ENCODE data around the gene SDC3.
"Not testable (repeated sequence)": the region's sequence is repeated elsewhere in the genome, so short reads cannot be mapped to it uniquely, and the experiment has no call there.

Gene SDC3

GRCh38 chr1:30908696-30909364 is at the start of gene SDC3:
TSS of gene SDC3 (minus strand) at chr1:30908758. CDS start at chr1:30908586, 172 bp downstream.
- DNase-seq (ENCODE audit: low read depth, low spot score): no peak

DNA sequence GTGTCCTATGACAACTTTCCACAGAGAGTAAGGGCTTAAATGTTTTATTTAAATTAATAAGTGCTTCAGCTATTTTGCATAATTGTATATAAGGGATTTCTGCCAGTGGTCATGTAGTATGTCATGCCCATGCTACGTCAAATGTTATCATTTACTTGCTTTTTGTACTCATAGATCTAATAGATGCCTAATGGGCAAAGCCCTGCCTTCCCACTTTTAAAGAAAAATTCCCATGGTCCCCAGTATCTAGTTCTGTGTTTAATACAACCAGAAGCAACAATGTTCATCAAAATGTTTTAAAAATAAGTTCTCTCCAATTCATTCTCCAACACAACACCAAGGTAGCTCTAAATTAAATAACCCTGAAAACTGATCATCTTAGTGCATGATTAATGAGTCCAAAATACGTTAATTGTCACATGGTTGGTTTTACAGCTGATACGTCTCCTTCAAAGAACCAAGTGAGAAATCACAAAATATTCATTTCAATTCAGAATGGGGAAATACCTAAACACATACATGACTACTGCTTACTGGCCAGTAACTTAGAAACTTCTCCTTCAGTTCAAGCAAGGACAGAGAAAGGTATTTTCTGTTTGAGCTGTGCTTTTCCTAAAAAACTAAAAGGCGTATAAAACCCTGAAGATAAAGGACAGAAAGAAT is 49.1 kb upstream of the SDC3 start:
- no peak for DNase-seq (ENCODE audit: low read depth, low spot score)

DNA sequence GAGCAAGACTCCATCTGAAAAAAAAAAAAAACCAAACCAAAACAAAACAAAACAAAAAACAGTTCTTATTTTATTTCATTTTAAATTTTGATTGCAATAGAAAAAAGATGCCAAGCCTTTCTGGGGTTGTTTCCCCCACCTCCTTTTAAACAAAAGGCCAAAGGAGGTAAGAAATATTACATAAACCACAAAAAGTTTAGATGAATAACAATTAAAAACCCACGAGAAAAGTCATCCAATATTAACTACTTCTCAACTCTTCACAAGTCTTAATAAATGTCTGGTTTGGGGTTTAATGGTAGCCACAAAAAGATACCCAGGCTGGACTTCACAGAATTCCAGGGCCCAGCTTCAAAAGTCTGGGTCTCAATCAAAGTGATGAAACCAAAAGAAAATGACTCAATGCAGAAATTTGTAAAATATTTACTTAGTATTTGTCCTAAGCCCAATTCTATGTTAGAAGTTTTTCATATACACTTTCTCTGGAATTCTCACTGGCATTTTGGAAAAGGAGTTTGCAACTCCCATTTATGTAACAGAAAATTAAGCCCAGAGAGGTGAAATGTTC is 47.0 kb upstream of the SDC3 start:
- no peak for DNase-seq (ENCODE audit: low read depth, low spot score)

GRCh38 chr1:30953685-30954084 is 45.1 kb upstream of the SDC3 start:
- DNase-seq (ENCODE audit: low read depth, low spot score): no peak

DNA sequence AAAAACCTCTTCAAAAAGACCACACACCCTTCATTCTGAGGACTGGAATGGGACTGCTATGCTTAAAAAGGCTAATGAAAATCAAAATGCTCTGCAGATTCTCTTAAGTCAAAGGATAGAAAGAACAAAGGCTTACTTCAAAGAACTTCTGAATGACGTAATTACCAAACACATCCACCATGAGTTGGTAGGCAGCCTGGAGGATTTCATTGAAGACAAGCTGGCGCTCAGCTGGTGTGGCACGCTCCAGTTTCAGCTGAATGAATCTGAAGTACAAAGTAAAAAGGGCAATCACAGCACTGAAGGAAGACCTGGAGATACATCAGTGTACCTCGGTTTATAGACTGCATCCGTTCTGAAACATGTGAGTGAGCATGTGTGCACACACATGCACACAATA is 43.5 kb upstream of the SDC3 start:
- DNase-seq (ENCODE audit: low read depth, low spot score): no peak

DNA sequence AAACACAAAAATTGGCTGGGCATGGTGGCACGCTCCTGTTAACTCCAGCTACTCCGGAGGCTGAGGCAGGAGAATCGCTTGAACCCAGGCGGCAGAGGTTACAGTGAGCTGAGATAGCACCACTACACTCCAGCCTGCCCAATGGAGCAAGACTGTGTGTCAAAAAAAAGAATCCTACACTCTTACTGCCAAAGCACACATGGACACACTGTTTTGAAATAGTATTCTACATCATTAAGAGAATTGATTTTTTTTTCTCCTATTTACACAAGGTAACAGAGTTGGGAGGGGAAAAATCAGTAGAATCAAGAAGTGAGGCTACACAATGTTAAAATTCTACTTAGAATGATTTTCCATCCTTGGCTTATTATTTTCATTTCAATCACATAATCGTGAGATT is 42.1 kb upstream of the SDC3 start:
- no peak for DNase-seq (ENCODE audit: low read depth, low spot score)

- DNase-seq (ENCODE audit: low read depth, low spot score): no peak
Observed at GRCh38 chr1:30950053-30950452, 41.5 kb upstream of the SDC3 start.

DNA sequence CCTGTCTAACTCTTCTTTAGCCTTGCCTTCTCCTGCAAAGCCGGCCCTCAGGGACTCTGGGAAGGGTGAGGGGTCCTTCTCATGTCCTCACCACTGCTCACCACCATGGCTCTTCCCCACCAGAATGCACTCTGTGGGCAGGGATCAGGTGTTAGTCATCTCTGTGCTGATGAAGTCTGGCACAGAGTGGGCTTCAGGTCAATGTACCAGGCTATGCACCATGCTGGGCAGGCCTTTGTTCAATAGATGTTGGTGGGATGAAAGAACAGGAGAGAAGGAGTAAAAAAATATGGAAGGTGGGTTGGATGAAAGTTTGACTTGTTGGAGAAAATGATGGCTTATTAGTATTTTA is 40.9 kb upstream of the SDC3 start:
- DNase-seq (ENCODE audit: low read depth, low spot score): not testable (repeated sequence)

DNA sequence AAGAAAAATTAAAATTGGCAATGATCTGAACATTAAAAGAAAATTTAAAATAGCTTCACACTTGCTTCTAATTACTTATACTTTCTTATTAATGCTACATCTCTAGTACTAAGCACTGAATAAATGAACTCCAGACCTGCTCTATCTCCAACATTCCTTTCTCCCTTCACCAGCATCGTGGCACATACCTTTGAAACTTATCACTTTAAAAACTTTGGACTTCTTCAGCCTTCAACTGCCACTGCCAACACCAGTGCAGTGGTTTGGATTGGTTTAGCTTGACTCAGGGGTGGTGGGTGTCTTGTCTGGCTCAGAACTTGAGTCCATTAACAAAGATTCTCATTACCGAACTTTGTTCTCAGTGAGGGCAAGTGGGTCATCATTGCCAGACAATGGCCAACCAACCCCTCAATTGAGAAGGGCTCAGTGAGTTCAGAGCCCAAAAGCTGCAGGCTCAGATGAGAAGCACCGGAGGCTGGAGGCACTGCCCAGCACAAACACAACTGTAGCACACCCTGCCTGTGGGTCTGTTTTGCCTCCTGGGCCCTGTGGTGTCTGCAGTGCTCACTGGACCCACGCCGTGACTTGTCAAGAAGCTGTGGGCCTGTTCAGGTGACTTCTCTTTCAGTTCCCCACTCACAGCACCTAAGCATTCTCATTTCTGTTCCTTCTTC is 40.4 kb upstream of the SDC3 start:
- DNase-seq (ENCODE audit: low read depth, low spot score): not testable (repeated sequence)

DNA sequence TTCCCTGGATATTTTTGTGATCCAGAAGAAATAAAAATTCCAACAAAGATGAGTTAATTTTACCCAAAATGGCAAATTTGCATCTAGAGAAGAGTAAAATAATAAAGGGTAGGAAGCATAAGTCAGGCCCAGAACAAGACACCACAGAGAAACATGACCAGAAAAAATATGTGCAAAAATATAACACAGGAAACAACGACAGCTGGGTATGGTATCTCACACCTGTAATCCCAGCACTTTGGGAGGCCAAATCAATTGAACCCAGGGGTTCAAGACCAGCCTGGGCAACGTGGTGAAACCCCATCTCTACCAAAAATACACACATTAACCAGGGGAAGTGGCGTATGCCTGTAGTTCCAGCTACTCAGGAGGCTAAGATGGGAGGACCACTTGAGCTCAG is 39.7 kb upstream of the SDC3 start:
- no peak for DNase-seq (ENCODE audit: low read depth, low spot score)

DNA sequence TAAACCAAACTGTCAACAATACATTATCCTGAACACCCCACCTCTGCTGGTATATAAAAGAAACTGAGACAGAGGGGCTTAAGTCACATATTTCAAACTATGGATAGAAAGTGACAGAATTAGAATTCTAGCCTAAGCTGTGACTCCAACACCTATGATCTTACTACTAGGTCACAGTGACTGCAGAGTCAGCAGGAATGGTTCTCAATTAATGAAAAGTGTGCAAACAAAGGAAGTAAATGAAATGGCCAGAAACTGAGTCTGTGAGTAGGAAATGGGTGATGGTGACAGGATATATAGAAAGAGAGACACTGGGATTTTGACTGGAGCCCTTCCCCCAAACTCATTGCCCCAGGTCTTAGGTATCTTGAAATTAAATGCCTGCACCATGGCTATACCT is 38.7 kb upstream of the SDC3 start:
- no peak for DNase-seq (ENCODE audit: low read depth, low spot score)

DNA sequence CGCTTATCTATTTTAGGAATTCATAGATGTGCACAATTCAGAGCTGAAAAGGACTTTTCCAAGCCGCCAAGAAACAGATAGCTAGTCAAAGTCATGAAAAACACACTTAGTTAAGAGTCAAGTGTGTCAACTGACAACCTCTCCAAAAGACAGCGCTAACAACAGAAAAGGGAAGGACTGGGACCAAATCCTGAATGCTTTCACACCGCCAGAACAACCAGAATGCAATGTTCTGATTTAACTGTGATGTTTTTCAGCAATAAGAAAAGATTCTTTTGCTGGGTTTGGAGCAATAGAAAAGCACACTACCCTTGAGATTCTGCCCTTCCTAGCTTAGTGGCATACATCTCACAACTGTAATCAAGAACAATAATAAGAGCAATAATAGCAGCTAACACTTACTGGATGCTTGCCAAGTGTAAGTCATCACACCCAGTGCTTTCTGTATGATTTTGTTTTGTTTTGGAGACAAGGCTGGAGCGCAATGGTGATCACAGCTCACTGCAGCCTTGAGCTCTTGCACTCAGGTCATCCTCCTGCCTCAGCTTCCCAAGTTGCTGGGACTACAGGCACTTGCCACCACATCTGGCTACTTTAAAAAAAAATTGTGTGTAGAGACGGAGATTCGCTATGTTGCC is 33.9 kb upstream of the SDC3 start:
- DNase-seq (ENCODE audit: low read depth, low spot score): no peak

DNA sequence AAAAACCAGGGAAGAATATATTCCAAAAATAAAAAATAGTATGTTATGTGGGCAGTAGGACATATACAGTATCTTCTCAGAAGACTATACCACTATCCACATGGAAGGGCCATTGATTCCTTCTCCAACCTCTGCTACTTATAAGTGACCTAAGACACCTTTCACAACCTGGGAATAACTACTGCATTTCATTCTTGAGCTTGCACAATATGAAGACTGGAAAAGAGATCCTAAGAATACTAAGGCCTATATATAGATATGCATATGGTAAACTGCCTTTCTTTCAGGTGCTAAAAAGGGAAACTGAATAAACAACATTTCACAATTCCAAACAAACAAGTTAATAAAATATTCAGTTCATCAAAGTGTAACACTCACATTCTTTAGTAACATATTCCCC is 32.0 kb upstream of the SDC3 start:
- no peak for DNase-seq (ENCODE audit: low read depth, low spot score)

DNA sequence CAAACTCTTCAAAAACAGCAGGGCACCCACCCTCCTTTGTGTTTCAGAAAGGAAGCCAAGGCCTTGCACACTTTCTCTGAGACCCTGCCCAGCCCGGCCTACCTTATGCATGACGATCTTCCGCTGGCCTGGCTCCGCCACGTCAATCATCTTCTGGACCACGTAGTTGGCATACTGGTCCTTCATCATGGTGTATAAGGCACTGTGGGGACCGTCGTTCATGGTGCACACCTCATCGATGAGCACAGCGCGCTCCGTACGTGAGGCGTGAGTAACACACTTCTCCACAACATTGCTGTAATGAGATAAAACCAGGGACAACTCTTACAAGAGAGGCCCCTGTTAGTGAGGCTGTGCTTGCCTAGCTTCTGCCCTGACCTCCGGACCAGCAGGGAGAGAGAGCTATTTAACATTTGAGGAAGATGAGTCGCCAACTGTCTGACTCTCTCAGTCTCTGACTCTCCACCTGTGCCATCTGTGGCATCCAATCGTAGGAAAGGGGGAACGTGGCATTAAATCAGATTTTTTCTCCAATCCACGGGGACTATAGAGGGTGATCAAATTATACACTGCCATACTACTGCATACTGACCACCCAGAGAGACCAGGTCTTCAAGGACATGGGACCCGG is 28.1 kb upstream of the SDC3 start:
- DNase-seq (ENCODE audit: low read depth, low spot score): no peak

DNA sequence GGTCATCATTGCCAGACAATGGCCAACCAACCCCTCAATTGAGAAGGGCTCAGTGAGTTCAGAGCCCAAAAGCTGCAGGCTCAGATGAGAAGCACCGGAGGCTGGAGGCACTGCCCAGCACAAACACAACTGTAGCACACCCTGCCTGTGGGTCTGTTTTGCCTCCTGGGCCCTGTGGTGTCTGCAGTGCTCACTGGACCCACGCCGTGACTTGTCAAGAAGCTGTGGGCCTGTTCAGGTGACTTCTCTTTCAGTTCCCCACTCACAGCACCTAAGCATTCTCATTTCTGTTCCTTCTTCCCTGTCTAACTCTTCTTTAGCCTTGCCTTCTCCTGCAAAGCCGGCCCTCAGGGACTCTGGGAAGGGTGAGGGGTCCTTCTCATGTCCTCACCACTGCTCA is 27.2 kb upstream of the SDC3 start:
- not testable (repeated sequence) for DNase-seq (ENCODE audit: low read depth, low spot score)

- no peak for DNase-seq (ENCODE audit: low read depth, low spot score)
Observed at GRCh38 chr1:30934613-30935012, 26.1 kb upstream of the SDC3 start.

GRCh38 chr1:30933874-30934252 is 25.3 kb upstream of the SDC3 start:
- DNase-seq (ENCODE audit: low read depth, low spot score): no peak

GRCh38 chr1:30930631-30931173 is 22.1 kb upstream of the SDC3 start:
- DNase-seq (ENCODE audit: low read depth, low spot score): no peak

DNA sequence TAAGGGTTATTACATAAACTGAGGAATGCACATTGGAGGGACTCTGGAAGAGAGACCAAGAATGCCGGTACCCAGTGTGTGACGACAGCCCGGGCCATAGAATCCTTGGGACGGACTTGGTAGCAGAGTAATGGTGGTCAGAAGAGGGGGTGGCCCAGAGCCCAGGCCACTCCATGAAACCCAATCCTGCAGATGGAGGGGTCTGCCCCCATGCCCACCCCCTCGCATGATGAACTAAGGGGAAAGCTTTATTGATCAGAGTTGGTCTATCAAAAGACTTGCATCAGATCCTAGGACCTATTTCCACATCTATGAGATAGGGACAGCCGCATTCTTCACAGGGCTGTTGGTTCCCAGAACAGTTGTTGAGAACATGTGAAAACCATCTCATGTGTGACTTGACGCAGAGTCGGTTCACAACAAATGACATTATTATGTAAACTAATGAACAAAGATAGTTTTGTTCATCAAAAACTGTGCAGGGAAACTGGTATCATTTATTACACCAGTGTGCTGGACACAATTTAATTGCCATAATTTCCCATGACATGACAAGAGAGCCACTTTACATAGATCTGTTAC is 21.5 kb upstream of the SDC3 start:
- DNase-seq (ENCODE audit: low read depth, low spot score): no peak

DNA sequence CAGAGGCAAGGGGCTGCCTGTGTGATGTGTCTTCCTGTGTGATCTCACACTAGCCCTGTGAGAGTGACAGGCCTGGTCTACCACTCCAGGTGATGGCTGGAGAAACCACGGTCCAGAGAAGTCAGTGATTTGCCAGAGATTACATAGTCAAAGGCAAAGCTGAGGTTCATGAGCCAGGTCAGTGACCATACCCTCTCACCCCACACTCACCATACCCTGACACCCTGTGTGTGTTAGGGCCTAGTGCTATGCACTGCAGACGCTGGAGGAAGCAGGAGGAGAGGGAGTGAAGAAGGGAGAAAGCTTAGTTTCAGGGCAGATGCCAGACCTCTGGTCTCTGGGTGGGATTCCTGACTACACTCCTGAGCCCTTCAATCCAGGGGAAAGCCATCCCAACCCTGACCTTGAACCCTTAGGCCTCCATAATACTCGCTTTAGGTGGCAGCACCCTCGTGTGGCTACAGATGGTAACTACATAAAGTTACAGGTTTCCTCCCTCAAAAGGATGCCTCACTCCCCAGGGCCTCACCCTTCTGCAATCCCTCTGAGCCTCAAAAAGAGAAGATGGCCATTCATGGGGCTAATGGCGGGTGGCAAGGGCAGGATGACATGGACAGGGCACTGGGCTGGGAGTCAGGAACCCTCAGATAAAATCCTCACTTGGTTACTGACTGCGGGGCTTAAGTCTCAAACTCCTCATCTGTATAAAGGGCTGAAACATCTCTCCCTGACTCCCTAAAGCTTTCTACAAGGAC is 20.8 kb upstream of the SDC3 start:
- DNase-seq (ENCODE audit: low read depth, low spot score): no peak

- no peak for DNase-seq (ENCODE audit: low read depth, low spot score)
Observed at GRCh38 chr1:30928789-30929134, 20.2 kb upstream of the SDC3 start.
